Neural crest cell (in vitro differentiated cells): Measurements from ENCODE around the gene TMEM108. TPM values are rescaled to one million over a fixed set of nuclear protein-coding genes. Genes with fewer than 3 reads are reported as not detected.

Source experiments
- DNase-seq: peaks from one replicate; pipeline ENCODE4 v3.0.0; 2021; ENCODE audit warnings: low read depth, mixed read lengths, low spot score
- H3K27ac Mint-ChIP-seq: one replicate; pipeline ENCODE4 v1.8.0; 2021; ENCODE audit warnings: mild to moderate bottlenecking, mixed read lengths; ENCODE audit not compliant: unreplicated experiment
- H3K27me3 Mint-ChIP-seq: 2 replicates; pipeline ENCODE4 v1.8.0; 2021; ENCODE audit warnings: low read depth, mild to moderate bottlenecking, mixed read lengths
- H3K36me3 Mint-ChIP-seq: 2 replicates; pipeline ENCODE4 v1.8.0; 2021; ENCODE audit warnings: low read depth, mild to moderate bottlenecking, mixed read lengths
- H3K4me1 Mint-ChIP-seq: 2 replicates; pipeline ENCODE4 v1.8.0; 2021; ENCODE audit warnings: mixed read lengths
- H3K4me3 Mint-ChIP-seq: one replicate; pipeline ENCODE4 v1.8.0; 2021; ENCODE audit warnings: mild to moderate bottlenecking, mixed read lengths
- H3K9me3 Mint-ChIP-seq: 2 replicates; pipeline ENCODE4 v1.8.0; 2021; ENCODE audit warnings: mixed read lengths
- CTCF ChIP-seq: fragments of 200-600 bp; sonication (generic); conservative IDR thresholded peaks from 2 replicates; pipeline ENCODE4 v1.5.0; 2021; ENCODE audit warnings: antibody characterized with exemption, mild to moderate bottlenecking
- total RNA-seq: library from RNA; stranded (reverse); gene quantifications from 2 replicates; pipeline ENCODE4 v1.2.1, GENCODE V29; 2021

Gene TMEM108
- total RNA-seq, 1 donor from 2014 or later = 5.8 TPM

GRCh38 chr3:133375403-133375745 lies 337.2 kb downstream of the TMEM108 start:
- no peak for TF ChIP-seq CTCF
- Mint-ChIP-seq H3K9me3 (no peaks in the 10 kb centered on the region), H3K4me3 (no peak overlapping the region), H3K27ac (no peak overlapping the region), H3K27me3 (no peaks in the 10 kb centered on the region), H3K4me1 (peaks cover 23% of the 10 kb centered on the region), H3K36me3 (no peaks in the 10 kb centered on the region)
- no peak for DNase-seq

- H3K27me3 Mint-ChIP-seq = no peaks in the 10 kb centered on the region
- no peak for TF ChIP-seq CTCF
- peaks cover 21% of the 10 kb centered on the region for H3K4me1 Mint-ChIP-seq
- no peak overlapping the region for H3K27ac Mint-ChIP-seq
- H3K36me3 Mint-ChIP-seq = no peaks in the 10 kb centered on the region
- H3K4me3 Mint-ChIP-seq = no peak overlapping the region
- DNase-seq = no peak
- H3K9me3 Mint-ChIP-seq = no peaks in the 10 kb centered on the region
Measured at GRCh38 chr3:133376810-133377209, 338.6 kb downstream of the TMEM108 start.

- peak; percentile 55 for TF ChIP-seq CTCF
- H3K27me3 Mint-ChIP-seq = no peaks in the 10 kb centered on the region
- H3K36me3 Mint-ChIP-seq = no peaks in the 10 kb centered on the region
- H3K27ac Mint-ChIP-seq = no peak overlapping the region
- no peaks in the 10 kb centered on the region for H3K9me3 Mint-ChIP-seq
- peaks cover 21% of the 10 kb centered on the region for H3K4me1 Mint-ChIP-seq
- H3K4me3 Mint-ChIP-seq = no peak overlapping the region
- no peak for DNase-seq
Measured at GRCh38 chr3:133377396-133377795, 339.2 kb downstream of the TMEM108 start.

GRCh38 chr3:133379926-133380325 lies 341.7 kb downstream of the TMEM108 start:
- TF ChIP-seq CTCF = no peak
- H3K36me3 Mint-ChIP-seq = no peaks in the 10 kb centered on the region
- DNase-seq = no peak
- no peak overlapping the region for H3K4me3 Mint-ChIP-seq
- peaks cover 19% of the 10 kb centered on the region for H3K4me1 Mint-ChIP-seq
- no peaks in the 10 kb centered on the region for H3K27me3 Mint-ChIP-seq
- H3K9me3 Mint-ChIP-seq = no peaks in the 10 kb centered on the region
- peak overlapping the region; percentile 10 for H3K27ac Mint-ChIP-seq

- H3K9me3 Mint-ChIP-seq = no peaks in the 10 kb centered on the region
- peaks cover 12% of the 10 kb centered on the region for H3K4me1 Mint-ChIP-seq
- no peaks in the 10 kb centered on the region for H3K36me3 Mint-ChIP-seq
- no peak overlapping the region for H3K4me3 Mint-ChIP-seq
- H3K27ac Mint-ChIP-seq = no peak overlapping the region
- DNase-seq = no peak
- H3K27me3 Mint-ChIP-seq = no peaks in the 10 kb centered on the region
- TF ChIP-seq CTCF = no peak
Measured at GRCh38 chr3:133380481-133381225, 342.5 kb downstream of the TMEM108 start.
